Fibroblast of skin of right quadriceps (primary cell): ENCODE results near the gene EMD.

Experiments
- DNase-seq: peaks from one replicate; pipeline ENCODE4 v3.0.0-alpha.2; 2013

Gene EMD

GRCh38 chrX:154355776-154356140 lies 23.3 kb upstream of the EMD start:
- DNase-seq: no peak

- DNase-seq: no peak
Observed at GRCh38 chrX:154356596-154356995, 22.5 kb upstream of the EMD start.

GRCh38 chrX:154357205-154357604 lies 21.9 kb upstream of the EMD start:
- no peak for DNase-seq

GRCh38 chrX:154358011-154358410 lies 21.1 kb upstream of the EMD start:
- no peak for DNase-seq

- DNase-seq: no peak
Observed at GRCh38 chrX:154358829-154359228, 20.3 kb upstream of the EMD start.

- no peak for DNase-seq
Observed at GRCh38 chrX:154359362-154360154, 19.5 kb upstream of the EMD start.

- no peak for DNase-seq
Observed at GRCh38 chrX:154360155-154360713, 18.9 kb upstream of the EMD start.

- DNase-seq: no peak
Observed at GRCh38 chrX:154362085-154362742, 16.9 kb upstream of the EMD start.

GRCh38 chrX:154363706-154364439 lies 15.2 kb upstream of the EMD start:
- DNase-seq: no peak

- DNase-seq: no peak
Observed at GRCh38 chrX:154365052-154365600, 14.0 kb upstream of the EMD start.

GRCh38 chrX:154365997-154366665 lies 13.0 kb upstream of the EMD start:
- DNase-seq: no peak

GRCh38 chrX:154366666-154367055 lies 12.4 kb upstream of the EMD start:
- no peak for DNase-seq

GRCh38 chrX:154367474-154368308 lies 11.4 kb upstream of the EMD start:
- DNase-seq: no peak

- DNase-seq: peak; percentile 92
Observed at GRCh38 chrX:154368630-154369448, 10.3 kb upstream of the EMD start.

GRCh38 chrX:154369449-154370299 lies 9.4 kb upstream of the EMD start:
- peak; percentile 97 for DNase-seq

GRCh38 chrX:154370300-154371016 lies 8.6 kb upstream of the EMD start:
- DNase-seq: no peak

- peak; percentile 95 for DNase-seq
Observed at GRCh38 chrX:154371017-154371788, 7.9 kb upstream of the EMD start.

- no peak for DNase-seq
Observed at GRCh38 chrX:154371789-154372300, 7.2 kb upstream of the EMD start.
